IMR-90 (cell line): ENCODE results near the gene MDM2. TPM values are rescaled to one million over a fixed set of nuclear protein-coding genes. Genes with fewer than 3 reads are reported as not detected.

Source experiments
- ATAC-seq: fragments of 200-7000 bp; cut with Tn5 transposase; 2 replicates; pipeline ENCODE4 v1.9.1; 2020; ENCODE audit warnings: low read depth, mild to moderate bottlenecking, moderate library complexity
- BruUV-seq: library from RNA; stranded (reverse); fragments of 400-500 nt; replicated peaks from 2 replicates; lab custom pipeline; 2021; lab: Mats Ljungman, UMichigan
- CTCF ChIA-PET: fragments of 300-600 bp; formaldehyde crosslinking; extraction: SDS; loops from one replicate; lab custom pipeline; 2021; ENCODE audit warnings: antibody characterized with exemption; lab: Yijun Ruan, JAX
- POLR2A ChIA-PET: fragments of 300-600 bp; sonication (Branson Sonifier 250); formaldehyde crosslinking; loops from one replicate; lab custom pipeline; 2022; ENCODE audit warnings: antibody characterized with exemption; ENCODE audit not compliant: unreplicated experiment; lab: Charles Lee
- DNase-seq: peaks from one replicate; pipeline ENCODE4 v3.0.0; 2013
- H2AFZ ChIP-seq: replicated peaks from 2 replicates; pipeline ENCODE3; 2013; ENCODE audit warnings: low read length, mild to moderate bottlenecking; ENCODE audit not compliant: poor library complexity
- H2AK5ac ChIP-seq: 2 replicates; pipeline ENCODE4 v1.6.1; 2013; ENCODE audit warnings: low read depth, low read length, inconsistent platforms
- H2AK9ac ChIP-seq: replicated peaks from 2 replicates; pipeline ENCODE3; 2013; ENCODE audit warnings: mild to moderate bottlenecking, low read depth, low read length, moderate library complexity; ENCODE audit not compliant: poor library complexity
- H2BK120ac ChIP-seq: 2 replicates; pipeline ENCODE4 v1.6.1; 2013; ENCODE audit warnings: low read depth, low read length, inconsistent platforms
- H2BK15ac ChIP-seq: 3 replicates; pipeline ENCODE4 v1.6.1; 2013; ENCODE audit warnings: low read depth, low read length, inconsistent platforms
- H2BK20ac ChIP-seq: 2 replicates; pipeline ENCODE4 v1.6.1; 2013; ENCODE audit warnings: low read depth, mild to moderate bottlenecking, inconsistent platforms, low read length, moderate library complexity
- H2BK5ac ChIP-seq: 2 replicates; pipeline ENCODE4 v1.6.1; 2013; ENCODE audit warnings: mild to moderate bottlenecking, low read depth, low read length, inconsistent platforms; ENCODE audit not compliant: poor library complexity, severe bottlenecking
- H3K14ac ChIP-seq: replicated peaks from 2 replicates; pipeline ENCODE4 v1.6.1; 2013; ENCODE audit warnings: low read depth, low read length, inconsistent platforms
- H3K18ac ChIP-seq: 2 replicates; pipeline ENCODE4 v1.6.1; 2013; ENCODE audit warnings: low read depth, low read length, control low read depth
- H3K23ac ChIP-seq: 2 replicates; pipeline ENCODE4 v1.6.1; 2013; ENCODE audit warnings: low read depth, low read length, inconsistent platforms
- H3K27ac ChIP-seq: 2 replicates; pipeline ENCODE4 v1.5.1; 2013; ENCODE audit warnings: mild to moderate bottlenecking, control low read depth, low read length; ENCODE audit not compliant: insufficient read depth
- H3K27me3 ChIP-seq: 2 replicates; pipeline ENCODE4 v1.6.1; 2013; ENCODE audit warnings: low read length; ENCODE audit not compliant: control insufficient read depth, insufficient read depth
- H3K36me3 ChIP-seq: 2 replicates; pipeline ENCODE4 v1.6.1; 2013; ENCODE audit warnings: low read length, mixed read lengths; ENCODE audit not compliant: control insufficient read depth, insufficient read depth
- H3K4ac ChIP-seq: 2 replicates; pipeline ENCODE4 v1.6.1; 2013; ENCODE audit warnings: low read depth, low read length, inconsistent platforms
- H3K4me1 ChIP-seq: 2 replicates; pipeline ENCODE4 v1.6.1; 2013; ENCODE audit warnings: low read length, mixed read lengths; ENCODE audit not compliant: control insufficient read depth, insufficient read depth
- H3K4me2 ChIP-seq: 2 replicates; pipeline ENCODE4 v1.6.1; 2013; ENCODE audit warnings: low read depth, mild to moderate bottlenecking, control low read depth, low read length, moderate library complexity
- H3K4me3 ChIP-seq: 2 replicates; pipeline ENCODE4 v1.5.1; 2013; ENCODE audit warnings: low read depth, mild to moderate bottlenecking, control low read depth, low read length, moderate library complexity; ENCODE audit not compliant: insufficient read depth
- H3K56ac ChIP-seq: 2 replicates; pipeline ENCODE4 v1.6.1; 2013; ENCODE audit warnings: low read length, inconsistent platforms; ENCODE audit not compliant: insufficient read depth; ENCODE audit errors: extremely low read depth
- H3K79me1 ChIP-seq, 2 experiments: 2 replicates each; pipeline ENCODE4 v1.6.1; 2013; ENCODE audit warnings: low read length in 2 of 2, inconsistent platforms in 1 of 2, low read depth in 1 of 2
- H3K9ac ChIP-seq: 2 replicates; pipeline ENCODE4 v1.6.1; 2013; ENCODE audit warnings: low read depth, low read length, control low read depth
- H3K9me1 ChIP-seq: 2 replicates; pipeline ENCODE4 v1.6.1; 2013; ENCODE audit warnings: low read length, inconsistent platforms; ENCODE audit not compliant: insufficient read depth
- H3K9me3 ChIP-seq: 2 replicates; pipeline ENCODE4 v1.6.1; 2013; ENCODE audit warnings: low read length; ENCODE audit not compliant: control insufficient read depth, insufficient read depth
- H4K20me1 ChIP-seq: 2 replicates; pipeline ENCODE4 v1.6.1; 2013; ENCODE audit warnings: low read length, inconsistent platforms; ENCODE audit not compliant: insufficient read depth
- H4K5ac ChIP-seq: 2 replicates; pipeline ENCODE4 v1.6.1; 2013; ENCODE audit warnings: mild to moderate bottlenecking, low read depth, low read length, control low read depth
- H4K8ac ChIP-seq, 2 experiments: 2 replicates each; pipeline ENCODE4 v1.6.1; 2013; ENCODE audit warnings: low read depth in 2 of 2, low read length in 2 of 2, control low read depth in 1 of 2, inconsistent platforms in 1 of 2
- H4K91ac ChIP-seq: 2 replicates; pipeline ENCODE4 v1.6.1; 2013; ENCODE audit warnings: low read depth, low read length, inconsistent platforms; ENCODE audit not compliant: insufficient read depth
- MAFK ChIP-seq: IDR thresholded peaks from 2 replicates; pipeline ENCODE4 v1.6.1; 2012; ENCODE audit warnings: low read depth, low read length, improper control_type of control experiment
- WGBS, 2 experiments: methylation state at CpG; one replicate each; pipeline versions ENCODE4 v1.1.5 to v1.1.7; 2013; ENCODE audit warnings: missing lambda C conversion rate in 2 of 2; ENCODE audit not compliant: insufficient read length in 1 of 2; ENCODE audit errors: extremely low coverage in 2 of 2; 5-methylcytosine and 5-hydroxymethylcytosine counted together
- dilution Hi-C: fragments of 300-500 bp; cut with HindIII; formaldehyde crosslinking; loops from one replicate; pipeline ENCODE4 v1.14.3; 2018; ENCODE audit warnings: low sequenced_read_pairs; ENCODE audit not compliant: unreplicated experiment
- in situ Hi-C: fragments of 300-500 bp; cut with MboI; formaldehyde crosslinking; loops from 3 replicates; pipeline ENCODE4 v1.14.3; 2019; ENCODE audit warnings: low sequenced_read_pairs, inconsistent platforms, mixed read lengths
- intact Hi-C: fragments of 100-400 bp; cut with micrococcal nuclease; formaldehyde crosslinking; loops from 2 replicates; pipeline ENCODE4 v1.10.0; 2022
- polyA plus RNA-seq, 3 experiments: library from polyadenylated mRNA; depleted of rRNA; stranded (reverse); fragments of >200 nt; gene quantifications; 2 replicates each; pipeline ENCODE4 v1.2.3, GENCODE V29; 2012; ENCODE audit warnings: low replicate concordance in 1 of 3
- total RNA-seq: library from RNA; depleted of rRNA; stranded (reverse); fragments of >200 nt; gene quantifications from 2 replicates; pipeline ENCODE4 v1.2.3, GENCODE V29; 2012

MDM2 gene
- total and polyA plus RNA-seq, 2 of the 4 experiments (the other 2 are of a cell fraction) = 21.9 to 196 TPM

DNA sequence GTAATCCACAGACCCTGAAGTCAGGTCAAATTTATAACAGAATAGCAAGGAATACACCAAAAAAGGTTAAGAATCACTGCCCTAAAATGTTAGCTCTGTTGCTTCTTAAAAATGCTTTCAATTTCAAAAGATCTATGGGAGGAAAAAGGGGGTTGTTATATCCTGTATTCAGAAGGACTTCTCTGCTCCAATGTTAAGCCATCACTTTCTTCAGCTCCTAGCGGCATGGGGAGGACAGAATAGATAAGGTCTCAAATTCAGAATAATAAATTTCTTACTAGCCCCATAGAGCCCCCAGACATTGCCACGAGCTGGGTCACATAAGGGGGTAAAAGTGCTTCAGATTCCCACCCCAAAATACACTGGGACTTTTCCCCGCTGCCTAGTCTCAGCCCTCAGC, 75.2 kb downstream of the MDM2 start:
- CTCF ChIA-PET = interaction anchor here (0.7 kb wide), 1 partner anchor 77 kb away, joined by 3 read pairs; no protein-coding TSS in a partner anchor
- WGBS, 2 experiments = no CpG with 5 or more reads among the region's 3 CpGs
- no peaks in the 10 kb centered on the region for H3K4me1 ChIP-seq

More for the DNA sequence above, 75.2 kb downstream of the MDM2 start:
- Histone ChIP-seq H3K9ac (no peak overlapping the region), H2AK9ac (no peak overlapping the region), H3K9me3 (peaks cover 5% of the 10 kb centered on the region), H3K23ac (no peak overlapping the region), H3K4ac (no peak overlapping the region), H4K20me1 (no peaks in the 10 kb centered on the region), H3K4me2 (no peak overlapping the region), H3K56ac (no peak overlapping the region), H2BK20ac (no peak overlapping the region), H3K9me1 (no peaks in the 10 kb centered on the region), H2AK5ac (no peak overlapping the region), H3K27ac (no peak overlapping the region), H4K5ac (no peak overlapping the region), H2BK120ac (no peak overlapping the region), H2BK5ac (no peak overlapping the region), H3K79me1 (no peaks in the 10 kb centered on the region), H2AFZ (no peak overlapping the region), H3K27me3 (no peaks in the 10 kb centered on the region), H3K36me3 (no peaks in the 10 kb centered on the region), H4K91ac (no peak overlapping the region), H4K8ac (no peak overlapping the region), H3K4me3 (no peak overlapping the region), H3K14ac (no peak overlapping the region), H3K18ac (no peak overlapping the region), H2BK15ac (no peak overlapping the region)
- ATAC-seq (no peak), DNase-seq (no peak)
- in situ Hi-C loops = no loop called here
- TF ChIP-seq MAFK = no peak
- intact Hi-C loops = no loop called here
- dilution Hi-C loops = no loop called here
- no TSS peak for BruUV-seq
- POLR2A ChIA-PET = no interaction called here
